A673 (cell line): ENCODE data around the gene CHIC2. TPM values are rescaled to one million over a fixed set of nuclear protein-coding genes. Genes with fewer than 3 reads are reported as not detected.

Source experiments
- BruUV-seq: library from RNA; stranded (reverse); fragments of 400-500 nt; replicated peaks from 2 replicates; lab custom pipeline; 2021; lab: Mats Ljungman, UMichigan
- CTCF ChIA-PET: fragments of 300-600 bp; sonication (Branson Sonifier 250); formaldehyde crosslinking; loops from one replicate; lab custom pipeline; 2022; ENCODE audit warnings: antibody characterized with exemption; lab: Charles Lee
- POLR2A ChIA-PET: fragments of 300-600 bp; sonication (Branson Sonifier 250); formaldehyde crosslinking; loops from one replicate; lab custom pipeline; 2022; ENCODE audit warnings: antibody characterized with exemption; ENCODE audit not compliant: low non-redundant PET; lab: Charles Lee
- DNase-seq: peaks from one replicate; pipeline ENCODE4 v3.0.0-alpha.2; 2015; ENCODE audit warnings: low spot score
- H3K27ac ChIP-seq: fragments of 200-600 bp; sonication (generic); 2 replicates; pipeline ENCODE4 v1.5.1; 2016; ENCODE audit warnings: mixed run types, low read depth, mild to moderate bottlenecking, mixed read lengths, antibody characterized with exemption, low read length; ENCODE audit not compliant: poor library complexity, severe bottlenecking
- H3K27me3 ChIP-seq: fragments of 200-600 bp; sonication (generic); replicated peaks from 2 replicates; pipeline ENCODE4 v1.6.1; 2017; ENCODE audit warnings: mixed run types, low read depth, mild to moderate bottlenecking, mixed read lengths, antibody characterized with exemption, low read length; ENCODE audit not compliant: insufficient read depth, poor library complexity
- H3K36me3 ChIP-seq: fragments of 200-600 bp; sonication (generic); 2 replicates; pipeline ENCODE4 v1.6.1; 2016; ENCODE audit warnings: mixed run types, mild to moderate bottlenecking, mixed read lengths, antibody characterized with exemption, low read length; ENCODE audit not compliant: insufficient read depth, poor library complexity, severe bottlenecking
- H3K4me1 ChIP-seq: fragments of 200-600 bp; sonication (generic); 2 replicates; pipeline ENCODE4 v1.6.1; 2017; ENCODE audit warnings: mixed run types, mild to moderate bottlenecking, mixed read lengths, antibody characterized with exemption, low read length; ENCODE audit not compliant: insufficient read depth, poor library complexity, severe bottlenecking
- H3K4me3 ChIP-seq: fragments of 200-600 bp; sonication (generic); 2 replicates; pipeline ENCODE4 v1.5.1; 2016; ENCODE audit warnings: low read depth, mixed run types, mild to moderate bottlenecking, mixed read lengths, low read length; ENCODE audit not compliant: poor library complexity, severe bottlenecking
- H3K9me3 ChIP-seq: fragments of 200-600 bp; sonication (generic); 2 replicates; pipeline ENCODE4 v1.6.1; 2016; ENCODE audit warnings: mixed run types, low read depth, mild to moderate bottlenecking, mixed read lengths, antibody characterized with exemption, low read length; ENCODE audit not compliant: poor library complexity, severe bottlenecking
- EZH2 ChIP-seq: fragments of 200-600 bp; sonication (generic); IDR thresholded peaks from 2 replicates; pipeline ENCODE4 v1.6.1; 2017; ENCODE audit warnings: borderline replicate concordance, low read depth, mild to moderate bottlenecking, mixed read lengths, antibody characterized with exemption, low read length; ENCODE audit not compliant: poor library complexity, severe bottlenecking
- intact Hi-C: fragments of 100-400 bp; cut with micrococcal nuclease; formaldehyde crosslinking; loops from one replicate; pipeline ENCODE4 v1.10.0; 2022; ENCODE audit not compliant: unreplicated experiment
- total RNA-seq: library from RNA; stranded (reverse); gene quantifications from 2 replicates; pipeline ENCODE4 v1.2.3, GENCODE V29; 2021
- TF ChIP-seq, protein P1 (sequence below): fragments of 300-800, 200-600 bp; sonication (generic); conservative IDR thresholded peaks from 2 replicates; pipeline ENCODE4 v1.5.1; 2017; ENCODE audit warnings: low read depth, mild to moderate bottlenecking, antibody characterized with exemption, low read length, moderate library complexity, mixed read lengths

The CHIC2 gene
- total RNA-seq, 1 experiment from 2014 or later = 8.1 TPM

DNA sequence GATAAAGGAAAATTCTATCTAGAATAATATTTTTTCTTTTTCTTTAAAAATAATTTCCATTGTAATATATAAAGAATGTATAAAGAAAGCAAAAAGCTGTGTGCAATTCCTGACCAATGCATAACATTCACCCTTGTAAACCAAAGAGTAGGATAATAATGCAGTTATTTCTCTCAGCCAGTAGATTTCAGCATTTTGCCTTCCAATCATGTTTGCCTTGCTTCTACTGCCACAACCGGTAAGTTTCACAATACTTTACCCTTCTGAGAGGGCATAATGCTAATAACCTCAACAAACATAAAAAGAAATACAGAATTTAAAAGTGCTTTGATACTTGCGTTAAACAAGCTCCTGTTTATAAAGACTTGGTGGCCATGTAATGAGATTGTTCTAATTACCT is 59.9 kb downstream of the CHIC2 start:
- H3K9me3 ChIP-seq = no peaks in the 10 kb centered on the region
- no peaks in the 10 kb centered on the region for H3K36me3 ChIP-seq
- no peaks in the 10 kb centered on the region for H3K4me1 ChIP-seq
- intact Hi-C loops = no loop called here
- POLR2A ChIA-PET = no interaction called here
- CTCF ChIA-PET = no interaction called here
- no peaks in the 10 kb centered on the region for H3K27me3 ChIP-seq
- no TSS peak for BruUV-seq
- H3K4me3 ChIP-seq = no peak overlapping the region
- no peak overlapping the region for H3K27ac ChIP-seq
- TF ChIP-seq EZH2 = no peak
- TF ChIP-seq, protein P1, sequence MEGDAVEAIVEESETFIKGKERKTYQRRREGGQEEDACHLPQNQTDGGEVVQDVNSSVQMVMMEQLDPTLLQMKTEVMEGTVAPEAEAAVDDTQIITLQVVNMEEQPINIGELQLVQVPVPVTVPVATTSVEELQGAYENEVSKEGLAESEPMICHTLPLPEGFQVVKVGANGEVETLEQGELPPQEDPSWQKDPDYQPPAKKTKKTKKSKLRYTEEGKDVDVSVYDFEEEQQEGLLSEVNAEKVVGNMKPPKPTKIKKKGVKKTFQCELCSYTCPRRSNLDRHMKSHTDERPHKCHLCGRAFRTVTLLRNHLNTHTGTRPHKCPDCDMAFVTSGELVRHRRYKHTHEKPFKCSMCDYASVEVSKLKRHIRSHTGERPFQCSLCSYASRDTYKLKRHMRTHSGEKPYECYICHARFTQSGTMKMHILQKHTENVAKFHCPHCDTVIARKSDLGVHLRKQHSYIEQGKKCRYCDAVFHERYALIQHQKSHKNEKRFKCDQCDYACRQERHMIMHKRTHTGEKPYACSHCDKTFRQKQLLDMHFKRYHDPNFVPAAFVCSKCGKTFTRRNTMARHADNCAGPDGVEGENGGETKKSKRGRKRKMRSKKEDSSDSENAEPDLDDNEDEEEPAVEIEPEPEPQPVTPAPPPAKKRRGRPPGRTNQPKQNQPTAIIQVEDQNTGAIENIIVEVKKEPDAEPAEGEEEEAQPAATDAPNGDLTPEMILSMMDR = no peak
- no peak for DNase-seq

DNA sequence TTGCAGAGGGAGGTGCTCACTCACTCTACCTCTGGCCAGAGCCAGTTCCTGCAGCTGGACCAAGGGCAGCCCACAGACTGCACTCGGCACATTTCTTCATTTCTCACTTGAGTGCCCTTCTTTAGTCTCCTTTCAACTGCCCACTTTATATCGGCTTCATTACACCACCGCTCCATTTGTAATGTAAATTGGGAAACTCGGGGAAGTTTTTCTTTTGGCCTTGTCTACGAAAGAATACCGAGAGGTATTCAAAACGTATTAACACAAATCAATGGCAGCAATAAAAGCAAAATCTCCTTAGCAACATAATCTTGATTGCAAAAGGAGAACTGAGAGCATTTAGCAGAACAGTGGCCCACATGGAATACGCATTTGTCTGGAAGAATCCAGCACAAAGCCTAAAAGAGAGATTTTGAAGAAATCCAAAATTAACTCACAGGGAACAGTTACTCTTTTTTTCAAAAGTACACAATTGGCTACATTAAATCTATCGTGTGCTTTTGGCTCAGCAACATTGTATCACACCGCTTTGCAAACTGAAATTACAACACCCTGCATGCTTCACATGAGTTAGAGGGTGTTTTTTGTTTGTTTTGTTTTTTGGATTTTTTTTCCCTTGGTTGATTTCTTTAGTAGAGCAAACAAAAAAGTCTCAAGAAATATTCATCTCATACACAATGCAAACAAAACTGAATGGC is 62.6 kb downstream of the CHIC2 start:
- Histone ChIP-seq H3K27me3 (no peaks in the 10 kb centered on the region), H3K27ac (no peak overlapping the region), H3K9me3 (no peaks in the 10 kb centered on the region), H3K36me3 (no peaks in the 10 kb centered on the region), H3K4me3 (no peak overlapping the region), H3K4me1 (no peaks in the 10 kb centered on the region)
- TF ChIP-seq, protein P1 = no peak
- no peak for TF ChIP-seq EZH2
- DNase-seq = no peak
- intact Hi-C loops = no loop called here
- no TSS peak for BruUV-seq
- POLR2A ChIA-PET = no interaction called here
- CTCF ChIA-PET = no interaction called here

DNA sequence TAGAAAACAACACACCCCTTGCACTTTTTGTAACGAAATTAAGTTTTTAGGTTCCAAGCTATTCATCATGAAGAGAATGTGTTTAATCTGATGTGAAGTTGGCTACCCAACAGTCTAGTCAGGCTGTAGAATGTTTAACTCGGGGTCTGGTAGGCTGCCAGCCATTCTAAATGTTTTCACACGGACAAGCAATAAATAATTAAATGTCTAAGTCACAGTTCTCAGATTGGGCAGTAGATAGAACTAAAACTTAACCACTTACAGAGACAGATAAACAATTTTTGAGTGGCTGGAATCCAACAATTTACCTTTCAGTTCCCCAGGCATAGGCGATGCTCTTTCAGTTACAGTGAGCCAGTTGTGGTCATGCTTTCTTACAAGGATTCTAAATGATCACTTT is 66.5 kb downstream of the CHIC2 start:
- no peak for DNase-seq
- Histone ChIP-seq H3K4me1 (no peaks in the 10 kb centered on the region), H3K36me3 (no peaks in the 10 kb centered on the region), H3K4me3 (no peak overlapping the region), H3K9me3 (no peaks in the 10 kb centered on the region), H3K27me3 (no peaks in the 10 kb centered on the region), H3K27ac (no peak overlapping the region)
- ChIA-PET POLR2A (no interaction called here), CTCF (no interaction called here)
- no TSS peak for BruUV-seq
- intact Hi-C loops = no loop called here
- TF ChIP-seq EZH2 = no peak
- TF ChIP-seq, protein P1 = no peak
